ENCODE data around the gene PANK4. TPM values are rescaled to one million over a fixed set of nuclear protein-coding genes. Genes with fewer than 3 reads are reported as not detected.

PANK4 gene
- total RNA-seq, 1 donor from 2014 or later, result 42.5 TPM

- Mint-ChIP-seq H3K4me3 (ENCODE audit: low read depth) (no peak overlapping the region), H3K4me1 (ENCODE audit: low read depth) (peaks cover 4% of the 10 kb centered on the region), H3K27ac (peak overlapping the region; percentile 4), H3K27me3 (peaks cover 7% of the 10 kb centered on the region), H3K9me3 (ENCODE audit: low read depth) (no peaks in the 10 kb centered on the region), H3K36me3 (ENCODE audit: insufficient read depth) (no peaks in the 10 kb centered on the region)
- peak; percentile 34 for TF ChIP-seq CTCF (IDR thresholded peaks at IDR 0.05; ENCODE audit: unreplicated experiment)
- no peak for DNase-seq (ENCODE audit: low spot score, unreplicated experiment)
These were observed 30.5 kb upstream of the PANK4 start for GRCh38 chr1:2556678-2557481.

- Mint-ChIP-seq H3K4me1 (ENCODE audit: low read depth) (peaks cover 4% of the 10 kb centered on the region), H3K4me3 (ENCODE audit: low read depth) (no peak within 1 kb of the TSS), H3K27me3 (peaks cover 5% of the 10 kb centered on the region), H3K9me3 (ENCODE audit: low read depth) (no peaks in the 10 kb centered on the region), H3K27ac (peak within 1 kb of the TSS; percentile 4), H3K36me3 (ENCODE audit: insufficient read depth) (no peaks in the 10 kb centered on the region)
- no peak for DNase-seq (ENCODE audit: low spot score, unreplicated experiment)
- TF ChIP-seq CTCF (IDR thresholded peaks at IDR 0.05; ENCODE audit: unreplicated experiment), result no peak
These were observed 29.9 kb upstream of the PANK4 start, which contains the start of gene TNFRSF14 for GRCh38 chr1:2556277-2556677. TNFRSF14 (plus strand) TSS chr1:2556371; CDS start chr1:2556665, 294 bp downstream.

- Mint-ChIP-seq H3K36me3 (ENCODE audit: insufficient read depth) (no peaks in the 10 kb centered on the region), H3K27ac (no peak overlapping the region), H3K9me3 (ENCODE audit: low read depth) (no peaks in the 10 kb centered on the region), H3K4me1 (ENCODE audit: low read depth) (peaks cover 4% of the 10 kb centered on the region), H3K27me3 (peaks cover 3% of the 10 kb centered on the region), H3K4me3 (ENCODE audit: low read depth) (no peak overlapping the region)
- no peak for TF ChIP-seq CTCF (IDR thresholded peaks at IDR 0.05; ENCODE audit: unreplicated experiment)
- DNase-seq (ENCODE audit: low spot score, unreplicated experiment), result no peak
These were observed 29.4 kb upstream of the PANK4 start for GRCh38 chr1:2555634-2556276.

GRCh38 chr1:2554621-2555387 is 28.4 kb upstream of the PANK4 start:
- Mint-ChIP-seq H3K27me3 (peaks cover 3% of the 10 kb centered on the region), H3K36me3 (ENCODE audit: insufficient read depth) (no peaks in the 10 kb centered on the region), H3K4me1 (ENCODE audit: low read depth) (peaks cover 4% of the 10 kb centered on the region), H3K9me3 (ENCODE audit: low read depth) (no peaks in the 10 kb centered on the region), H3K4me3 (ENCODE audit: low read depth) (no peak overlapping the region), H3K27ac (no peak overlapping the region)
- DNase-seq (ENCODE audit: low spot score, unreplicated experiment), result no peak
- peak; percentile 37 for TF ChIP-seq CTCF (IDR thresholded peaks at IDR 0.05; ENCODE audit: unreplicated experiment)

Measured in progenitor cell of endocrine pancreas (in vitro differentiated cells).